Measurements from ENCODE around the gene LITAF.

Gene LITAF

GRCh38 chr16:11572301-11572995, 14.3 kb downstream of the LITAF start:
- in situ Hi-C loops (cut with MboI; ENCODE audit: low pct_unique_long_range_greater_than_20kb, low sequenced_read_pairs, unreplicated experiment): no loop called here
- DNase-seq (ENCODE audit: low spot score): no peak
- TF ChIP-seq CTCF (IDR thresholded peaks at IDR 0.05; ENCODE audit: extremely low read depth, insufficient read depth, missing control alignments): no peak

- DNase-seq (ENCODE audit: low spot score): no peak
Measured at GRCh38 chr16:11571549-11571948, 15.2 kb downstream of the LITAF start.

GRCh38 chr16:11570806-11571205, 15.9 kb downstream of the LITAF start:
- no peak for DNase-seq (ENCODE audit: low spot score)
- no peak for TF ChIP-seq CTCF (IDR thresholded peaks at IDR 0.05; ENCODE audit: extremely low read depth, insufficient read depth, missing control alignments)
- in situ Hi-C loops (cut with MboI; ENCODE audit: low pct_unique_long_range_greater_than_20kb, low sequenced_read_pairs, unreplicated experiment): no loop called here

More at GRCh38 chr16:11571549-11571948, 15.2 kb downstream of the LITAF start:
- TF ChIP-seq CTCF (IDR thresholded peaks at IDR 0.05; ENCODE audit: extremely low read depth, insufficient read depth, missing control alignments): no peak
- in situ Hi-C loops (cut with MboI; ENCODE audit: low pct_unique_long_range_greater_than_20kb, low sequenced_read_pairs, unreplicated experiment): no loop called here

GRCh38 chr16:11570258-11570657, 16.5 kb downstream of the LITAF start:
- DNase-seq (ENCODE audit: low spot score): no peak
- no peak for TF ChIP-seq CTCF (IDR thresholded peaks at IDR 0.05; ENCODE audit: extremely low read depth, insufficient read depth, missing control alignments)
- in situ Hi-C loops (cut with MboI; ENCODE audit: low pct_unique_long_range_greater_than_20kb, low sequenced_read_pairs, unreplicated experiment): no loop called here

- in situ Hi-C loops (cut with MboI; ENCODE audit: low pct_unique_long_range_greater_than_20kb, low sequenced_read_pairs, unreplicated experiment): no loop called here
- TF ChIP-seq CTCF (IDR thresholded peaks at IDR 0.05; ENCODE audit: extremely low read depth, insufficient read depth, missing control alignments): no peak
- DNase-seq (ENCODE audit: low spot score): no peak
Measured at GRCh38 chr16:11566398-11566797, 20.3 kb downstream of the LITAF start.

- in situ Hi-C loops (cut with MboI; ENCODE audit: low pct_unique_long_range_greater_than_20kb, low sequenced_read_pairs, unreplicated experiment): no loop called here
- no peak for DNase-seq (ENCODE audit: low spot score)
- no peak for TF ChIP-seq CTCF (IDR thresholded peaks at IDR 0.05; ENCODE audit: extremely low read depth, insufficient read depth, missing control alignments)
Measured at GRCh38 chr16:11565665-11566064, 21.1 kb downstream of the LITAF start.

Data from GM13977 (cell line).